OCI-LY3 (cell line): ENCODE measurements around the gene FAM83B.

Source experiments
- CTCF ChIP-seq: fragments of 200-600, 300-600 bp; sonication (generic); IDR thresholded peaks from 2 replicates; pipeline ENCODE4 v1.5.1; 2014; ENCODE audit warnings: antibody characterized with exemption, low read length, low read depth
- EZH2phosphoT487 ChIP-seq: fragments of 200-600 bp; shearing (Covaris generic); IDR thresholded peaks from 2 replicates; pipeline ENCODE4 v1.6.1; 2018; ENCODE audit warnings: antibody characterized with exemption, mixed run types, low read depth

- no peak for TF ChIP-seq CTCF
- TF ChIP-seq EZH2phosphoT487 = no peak
These were observed 51.1 kb downstream of the FAM83B start for GRCh38 chr6:54897462-54898189.
